NCI-H510A treated with DMSO at 0.1 percent for 48 hours (cell line): Measurements from ENCODE around the gene SIX1.

Experiments used
- DNase-seq: peaks from one replicate; lab custom pipeline; 2025; lab: John Stamatoyannopoulos, UW

Gene SIX1

GRCh38 chr14:60655119-60655897 lies 6.0 kb upstream of the SIX1 start:
- DNase-seq: no peak

GRCh38 chr14:60654334-60654821 lies 5.1 kb upstream of the SIX1 start:
- DNase-seq: peak; percentile 34

GRCh38 chr14:60653701-60654161 lies 4.5 kb upstream of the SIX1 start:
- DNase-seq: no peak

GRCh38 chr14:60652674-60653651 lies 3.7 kb upstream of the SIX1 start:
- peak; percentile 51 for DNase-seq

- no peak for DNase-seq
These were observed 2.8 kb upstream of the SIX1 start for GRCh38 chr14:60651796-60652673.

- DNase-seq: no peak
These were observed 2.0 kb upstream of the SIX1 start for GRCh38 chr14:60651086-60651795.

- peak; percentile 92 for DNase-seq
These were observed 1.2 kb upstream of the SIX1 start for GRCh38 chr14:60650373-60650961.

GRCh38 chr14:60649875-60650372 lies 647 bp upstream of the SIX1 start:
- peak; percentile 92 for DNase-seq

- DNase-seq: no peak
These were observed 886 bp downstream of the SIX1 start for GRCh38 chr14:60648249-60648933.

GRCh38 chr14:60647837-60648248 lies 1.4 kb downstream of the SIX1 start:
- no peak for DNase-seq

- DNase-seq: peak; percentile 72
These were observed 2.0 kb downstream of the SIX1 start for GRCh38 chr14:60647081-60647836.

GRCh38 chr14:60646226-60646818 lies 3.0 kb downstream of the SIX1 start:
- no peak for DNase-seq

- DNase-seq: no peak
These were observed 4.0 kb downstream of the SIX1 start for GRCh38 chr14:60645126-60645741.

GRCh38 chr14:60644666-60645065 lies 4.6 kb downstream of the SIX1 start:
- DNase-seq: no peak

GRCh38 chr14:60643463-60644314 lies 5.6 kb downstream of the SIX1 start:
- DNase-seq: no peak

GRCh38 chr14:60643141-60643462 lies 6.2 kb downstream of the SIX1 start:
- no peak for DNase-seq
